Testis (tissue), 2 donors: Measurements from ENCODE around the gene NIN.

Experiments
- POLR2A ChIP-seq: fragments of 450-650 bp; IDR thresholded peaks from one replicate; pipeline ENCODE4 v1.6.1; 2017; ENCODE audit warnings: antibody characterized with exemption, mild to moderate bottlenecking, moderate library complexity
- TF ChIP-seq, protein P1 (sequence below), 3 experiments: fragments of 450-650 bp in 2 of 3; fragments of 200-600 bp in 1 of 3; sonication (generic) in 1 of 3; IDR thresholded peaks; one replicate each; pipeline ENCODE4 v1.5.1; 2016 to 2019; ENCODE audit warnings: antibody characterized with exemption in 3 of 3, mild to moderate bottlenecking in 2 of 3, moderate library complexity in 1 of 3

DNA sequence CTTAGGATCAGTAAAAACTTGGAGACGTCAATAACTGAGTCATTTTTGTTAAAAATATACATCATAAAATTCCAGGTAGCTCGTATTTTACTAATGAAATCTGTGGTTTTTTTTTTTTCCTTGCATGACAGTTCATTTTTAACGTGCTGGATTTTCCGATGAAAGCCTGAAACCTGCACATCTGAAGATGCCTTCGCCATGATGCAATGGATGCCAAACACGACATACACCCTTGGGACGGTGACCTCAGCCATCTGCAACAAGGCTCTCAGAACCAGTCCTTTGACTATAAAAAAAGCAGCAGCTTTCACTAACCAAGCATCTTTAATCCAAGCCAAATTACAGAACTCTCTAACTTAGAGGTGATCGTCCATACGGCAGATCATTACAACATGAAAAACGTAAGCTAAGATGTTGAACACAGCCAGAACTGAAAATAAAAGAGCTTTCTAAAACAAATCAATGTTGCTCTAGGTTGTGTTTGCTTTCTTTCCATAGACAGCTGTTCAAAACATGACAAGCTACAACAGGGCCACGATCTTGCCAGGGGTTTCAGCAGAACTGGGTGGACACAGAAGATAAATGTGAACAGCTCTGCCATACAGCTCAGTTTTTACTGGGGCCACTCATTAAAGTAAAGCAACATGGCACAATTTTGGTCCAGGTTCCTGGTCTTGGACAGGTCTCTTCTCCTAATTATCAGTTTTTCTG lies 7.8 kb downstream of the NIN start:
- TF ChIP-seq, protein P1, sequence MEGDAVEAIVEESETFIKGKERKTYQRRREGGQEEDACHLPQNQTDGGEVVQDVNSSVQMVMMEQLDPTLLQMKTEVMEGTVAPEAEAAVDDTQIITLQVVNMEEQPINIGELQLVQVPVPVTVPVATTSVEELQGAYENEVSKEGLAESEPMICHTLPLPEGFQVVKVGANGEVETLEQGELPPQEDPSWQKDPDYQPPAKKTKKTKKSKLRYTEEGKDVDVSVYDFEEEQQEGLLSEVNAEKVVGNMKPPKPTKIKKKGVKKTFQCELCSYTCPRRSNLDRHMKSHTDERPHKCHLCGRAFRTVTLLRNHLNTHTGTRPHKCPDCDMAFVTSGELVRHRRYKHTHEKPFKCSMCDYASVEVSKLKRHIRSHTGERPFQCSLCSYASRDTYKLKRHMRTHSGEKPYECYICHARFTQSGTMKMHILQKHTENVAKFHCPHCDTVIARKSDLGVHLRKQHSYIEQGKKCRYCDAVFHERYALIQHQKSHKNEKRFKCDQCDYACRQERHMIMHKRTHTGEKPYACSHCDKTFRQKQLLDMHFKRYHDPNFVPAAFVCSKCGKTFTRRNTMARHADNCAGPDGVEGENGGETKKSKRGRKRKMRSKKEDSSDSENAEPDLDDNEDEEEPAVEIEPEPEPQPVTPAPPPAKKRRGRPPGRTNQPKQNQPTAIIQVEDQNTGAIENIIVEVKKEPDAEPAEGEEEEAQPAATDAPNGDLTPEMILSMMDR (IDR thresholded peaks at IDR 0.05): no peak
- TF ChIP-seq POLR2A: no peak
